GM21360 (cell line): ENCODE data around the gene ATXN1L.
"Not testable (repeated sequence)": the region's sequence is repeated elsewhere in the genome, so short reads cannot be mapped to it uniquely, and the experiment has no call there.

ENCODE experiments used
- ATAC-seq: cut with Tn5 transposase; IDR thresholded peaks from one replicate; pipeline ENCODE4 v1.9.1; 2021; ENCODE audit warnings: mild to moderate bottlenecking, moderate library complexity; ENCODE audit not compliant: unreplicated experiment

ATXN1L gene

GRCh38 chr16:71894229-71894920 is 48.6 kb downstream of the ATXN1L start:
- no peak for ATAC-seq

GRCh38 chr16:71894921-71895678 is 49.3 kb downstream of the ATXN1L start, which contains the start of gene IST1:
Gene IST1, plus strand, starts transcription at chr16:71895531. Its CDS starts 20,110 bp downstream, at chr16:71915641.
- ATAC-seq: peak; percentile 78

DNA sequence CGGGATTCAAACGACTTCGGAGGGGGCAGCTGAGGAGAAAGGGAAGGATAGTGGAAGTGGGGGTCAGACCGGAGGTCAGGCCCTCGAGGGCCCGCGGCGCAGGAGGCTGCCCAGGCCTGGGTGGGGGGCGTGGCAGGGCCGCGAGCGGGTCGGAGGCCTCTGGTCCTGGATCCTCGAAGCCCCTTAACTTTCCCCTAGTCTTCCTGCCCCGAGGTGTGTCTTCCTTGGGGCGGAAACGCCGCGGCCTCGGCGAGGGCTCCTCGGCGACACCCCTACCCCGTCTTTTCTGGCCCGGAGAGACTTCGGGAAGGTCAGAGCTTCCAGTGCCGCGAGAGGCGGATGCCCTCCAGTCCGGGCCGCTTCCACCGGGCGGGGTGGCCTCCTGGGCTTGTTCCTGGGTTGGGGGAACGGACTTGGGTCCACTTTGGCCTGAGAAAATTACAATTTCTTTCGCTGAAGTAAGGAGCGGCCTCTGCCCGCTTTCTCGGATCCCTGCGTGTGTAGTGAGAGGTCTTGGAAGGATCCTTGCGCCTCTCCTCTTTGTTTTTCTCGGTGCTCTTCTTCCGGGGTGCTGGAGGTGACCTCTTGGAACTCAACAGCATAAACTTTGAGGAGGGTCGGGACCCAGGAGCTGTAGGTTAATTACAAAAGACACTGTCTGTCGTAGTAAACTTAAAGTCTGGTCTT is 50.0 kb downstream of the ATXN1L start:
- ATAC-seq: peak; percentile 11

GRCh38 chr16:71896764-71897368 is 51.1 kb downstream of the ATXN1L start:
- ATAC-seq: no peak

GRCh38 chr16:71899171-71899570 is 53.4 kb downstream of the ATXN1L start:
- no peak for ATAC-seq

- ATAC-seq: no peak
These were observed 57.0 kb downstream of the ATXN1L start for GRCh38 chr16:71902656-71903365.

- ATAC-seq: no peak
These were observed 57.8 kb downstream of the ATXN1L start for GRCh38 chr16:71903608-71904007.

DNA sequence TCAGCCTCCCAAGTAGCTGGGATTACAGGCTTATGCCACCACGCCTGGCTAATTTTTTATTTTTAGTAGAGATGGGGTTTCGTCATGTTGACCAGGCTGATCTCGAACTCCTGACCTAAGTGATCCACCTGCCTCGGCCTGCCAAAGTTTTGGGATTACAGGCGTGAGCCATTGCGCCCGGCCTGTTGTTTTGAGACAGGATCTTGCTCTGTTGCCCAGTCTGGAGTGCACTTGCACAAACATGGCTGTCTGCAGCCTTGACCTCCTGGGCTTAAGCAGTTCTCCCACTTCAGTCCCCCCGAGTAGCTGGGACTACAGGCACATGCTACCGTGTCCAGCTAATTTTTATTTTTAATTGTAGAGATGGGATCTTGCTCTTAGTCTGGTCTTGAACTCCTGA is 58.5 kb downstream of the ATXN1L start:
- ATAC-seq: no peak

DNA sequence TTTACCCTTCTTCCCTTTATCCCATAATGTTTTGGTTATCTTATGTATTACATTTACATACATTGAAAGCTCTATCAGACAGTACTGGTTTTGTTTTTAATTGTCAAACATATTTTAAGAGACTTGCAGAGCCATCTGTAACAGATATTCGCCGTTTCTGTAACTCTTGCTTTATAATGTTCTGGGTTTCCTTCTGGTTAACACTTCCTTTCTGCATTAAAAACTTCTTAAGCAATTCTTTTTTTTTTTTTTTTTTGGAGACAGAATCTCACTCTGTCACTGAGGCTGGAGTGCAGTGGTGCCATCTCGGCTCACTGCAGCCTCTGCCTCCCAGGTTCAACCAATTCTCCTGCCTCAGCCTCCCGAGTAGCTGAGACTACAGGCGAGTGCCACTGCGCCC is 60.0 kb downstream of the ATXN1L start:
- not testable (repeated sequence) for ATAC-seq
